ENCODE results near the gene ERCC3. TPM values are rescaled to one million over a fixed set of nuclear protein-coding genes. Genes with fewer than 3 reads are reported as not detected.

The ERCC3 gene
- total and polyA plus RNA-seq, 2 donors (not counting 3 experiments of a cell fraction or from before 2014, with no cell fraction given) = 40.7 to 47.3 TPM

DNA sequence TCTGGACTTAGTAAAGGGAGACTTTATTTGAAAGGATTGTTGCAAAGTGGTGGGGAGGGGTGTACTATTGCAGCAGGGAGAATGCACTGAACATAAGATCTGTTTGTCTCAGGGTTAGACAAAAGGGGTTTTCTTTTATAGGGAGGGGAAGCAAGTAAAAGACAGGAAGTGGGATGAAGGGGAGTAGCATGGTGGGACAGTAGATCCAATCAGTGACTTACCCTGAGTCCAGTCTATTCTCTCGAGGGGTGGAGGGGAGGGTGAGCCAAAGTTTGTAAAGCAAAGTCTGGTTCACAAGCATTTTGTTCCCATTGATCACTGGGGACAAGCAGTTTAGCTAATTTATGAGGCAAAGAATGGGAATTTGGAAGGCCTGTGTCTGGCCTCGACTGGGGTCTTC is 38.8 kb downstream of the ERCC3 start:
- H3K9ac ChIP-seq (replicated peaks; ENCODE audit: extremely low read depth, insufficient read depth, low read length) = no peak overlapping the region
- H3K9me3 ChIP-seq (replicated peaks; ENCODE audit: control insufficient read depth, insufficient read depth, low read length) = no peaks in the 10 kb centered on the region
- intact Hi-C loops (cut with micrococcal nuclease) = no loop called here
- dilution Hi-C loops (cut with MboI; ENCODE audit: extremely low pct_ligation_motif_present, low sequenced_read_pairs) = no loop called here
- TF ChIP-seq FOS (IDR thresholded peaks at IDR 0.05; ENCODE audit: borderline replicate concordance, insufficient read depth, low read length) = no peak
- no peak for TF ChIP-seq MYC (IDR thresholded peaks at IDR 0.05; ENCODE audit: low read depth, low read length)
- TF ChIP-seq POLR2AphosphoS5 (IDR thresholded peaks at IDR 0.05; ENCODE audit: insufficient read depth, low read depth, low read length) = no peak
- no peak for TF ChIP-seq GATA2 (IDR thresholded peaks at IDR 0.05; ENCODE audit: insufficient read depth, insufficient read length, low read depth, low read length)
- no peak for TF ChIP-seq POLR2A (IDR thresholded peaks at IDR 0.05; ENCODE audit: low read depth, low read length)
- TF ChIP-seq, protein P1, sequence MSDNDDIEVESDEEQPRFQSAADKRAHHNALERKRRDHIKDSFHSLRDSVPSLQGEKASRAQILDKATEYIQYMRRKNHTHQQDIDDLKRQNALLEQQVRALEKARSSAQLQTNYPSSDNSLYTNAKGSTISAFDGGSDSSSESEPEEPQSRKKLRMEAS (IDR thresholded peaks at IDR 0.05; ENCODE audit: insufficient read depth, insufficient read length) = no peak
- TF ChIP-seq CTCF (IDR thresholded peaks at IDR 0.05; ENCODE audit: extremely low read depth in 1 of 2, insufficient read depth in 1 of 2, low read depth in 1 of 2, low read length in 2 of 2) = no peak
- H4K20me1 ChIP-seq (replicated peaks; ENCODE audit: control insufficient read depth, extremely low read depth, insufficient read depth, low read length) = no peaks in the 10 kb centered on the region
- CTCF ChIA-PET = no interaction called here
- no peak overlapping the region for H3K27ac ChIP-seq (ENCODE audit: insufficient read depth, low read depth, low read length)
- H3K79me2 ChIP-seq (ENCODE audit: control insufficient read depth, insufficient read depth, low read length) = no peaks in the 10 kb centered on the region
- FAIRE-seq (no peak), DNase-seq (ENCODE audit: low read depth, low spot score) (no peak)
- no TSS peak for BruUV-seq (replicated peaks)
- no peaks in the 10 kb centered on the region for H3K27me3 ChIP-seq (ENCODE audit: control insufficient read depth in 2 of 2, insufficient read depth in 2 of 2, low read length in 2 of 2)
- no peak overlapping the region for H2AFZ ChIP-seq (ENCODE audit: low read depth, low read length)
- no peaks in the 10 kb centered on the region for H3K4me1 ChIP-seq (ENCODE audit: control insufficient read depth, extremely low read depth, insufficient read depth, low read length)
- H3K4me2 ChIP-seq (ENCODE audit: insufficient read depth, low read length) = no peak overlapping the region
- POLR2A ChIA-PET = no interaction called here
- H3K9me1 ChIP-seq (replicated peaks; ENCODE audit: control insufficient read depth, extremely low read depth, insufficient read depth, low read length) = no peaks in the 10 kb centered on the region
- no peak overlapping the region for H3K4me3 ChIP-seq (replicated peaks in 1 of 3; ENCODE audit: insufficient read depth in 1 of 3, low read depth in 1 of 3, low read length in 3 of 3)
- H3K36me3 ChIP-seq (ENCODE audit: control insufficient read depth in 2 of 2, extremely low read depth in 1 of 2, insufficient read depth in 2 of 2, low read length in 2 of 2) = peaks cover 2 to 19% of the 10 kb centered on the region in 2 experiments
